COLO668 (cell line): ENCODE data around the gene KRTAP9-7.
"Not testable (repeated sequence)": the region's sequence is repeated elsewhere in the genome, so short reads cannot be mapped to it uniquely, and the experiment has no call there.

Source experiments
- DNase-seq: peaks from one replicate; lab custom pipeline; 2025; ENCODE audit not compliant: unreplicated experiment; lab: John Stamatoyannopoulos, UW

Gene KRTAP9-7

GRCh38 chr17:41271323-41271722 is 4.2 kb upstream of the KRTAP9-7 start:
- DNase-seq, result not testable (repeated sequence)

DNA sequence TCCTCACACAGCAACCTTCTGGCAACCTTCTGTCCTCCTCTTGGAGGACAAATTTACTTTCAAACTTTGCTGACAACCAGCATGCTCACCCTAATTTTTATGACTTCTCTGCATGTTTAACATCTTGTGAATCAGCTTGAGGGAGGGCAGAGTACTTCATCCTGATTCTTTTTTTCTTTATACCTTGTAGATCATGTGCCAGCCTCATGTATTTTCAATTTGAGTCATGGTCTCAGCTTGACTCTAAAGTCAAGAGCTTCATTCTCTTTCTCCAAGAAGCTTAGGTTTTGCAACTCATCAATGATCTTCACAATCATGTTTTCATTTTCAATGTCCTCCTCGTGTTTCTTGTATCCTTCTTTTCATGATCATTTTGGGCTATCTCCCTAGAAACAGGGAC is 3.6 kb upstream of the KRTAP9-7 start:
- no peak for DNase-seq

DNA sequence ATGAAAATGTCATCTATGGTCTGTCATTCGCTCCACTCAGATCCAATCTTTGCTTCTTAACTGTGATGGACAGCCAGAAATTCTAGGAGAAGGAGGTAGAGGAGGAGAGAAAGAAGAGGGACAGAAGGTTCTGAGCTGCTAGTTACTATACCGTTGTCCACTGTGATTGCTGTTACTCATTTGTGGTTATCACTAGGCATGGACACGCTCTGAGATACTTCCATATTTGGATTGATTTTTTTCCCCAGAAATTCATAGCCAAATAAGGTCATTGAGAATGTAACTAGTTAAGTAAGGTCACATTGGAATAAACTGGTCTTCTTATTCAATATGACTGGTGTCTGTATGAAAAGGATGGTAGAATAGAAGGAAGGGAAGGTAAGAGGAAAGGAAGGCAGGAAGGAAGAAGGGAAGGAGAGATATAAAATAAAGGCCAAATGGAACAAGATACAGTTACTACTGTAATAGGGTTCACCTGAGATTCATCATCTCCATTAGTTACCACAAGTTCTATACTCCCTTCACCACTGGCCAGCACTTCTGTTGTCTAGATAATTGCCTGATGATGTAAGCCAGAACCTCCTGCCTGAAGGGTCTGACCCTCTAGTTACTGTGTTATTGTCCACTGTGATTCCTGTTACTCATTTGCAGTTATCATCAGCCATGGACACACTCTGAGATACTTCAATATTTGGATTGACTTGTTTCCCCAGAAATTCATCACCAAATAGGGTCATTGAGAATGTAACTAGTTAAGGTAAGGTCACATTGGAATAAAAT is 2.9 kb downstream of the KRTAP9-7 start:
- DNase-seq, result no peak

DNA sequence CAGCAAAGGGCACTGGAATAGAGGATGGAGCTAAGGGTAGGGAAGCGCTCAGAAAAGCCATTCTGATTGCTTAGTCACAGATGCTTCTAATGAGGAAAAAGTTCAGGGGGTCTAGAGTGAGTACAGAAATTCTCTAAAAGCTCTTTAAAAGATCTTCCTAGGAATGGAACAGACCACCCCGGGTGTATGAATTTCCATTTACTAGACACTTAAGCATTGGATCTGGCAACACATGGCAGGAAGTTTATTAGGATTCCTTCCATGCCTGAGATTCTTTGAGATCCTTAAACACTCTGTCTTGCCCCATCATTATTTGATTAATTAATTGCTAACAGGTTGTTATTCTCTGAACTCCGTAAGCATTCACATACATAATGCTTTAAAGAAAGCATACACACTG is 8.5 kb downstream of the KRTAP9-7 start:
- DNase-seq, result no peak

GRCh38 chr17:41284546-41284945 is 9.0 kb downstream of the KRTAP9-7 start:
- DNase-seq, result no peak

DNA sequence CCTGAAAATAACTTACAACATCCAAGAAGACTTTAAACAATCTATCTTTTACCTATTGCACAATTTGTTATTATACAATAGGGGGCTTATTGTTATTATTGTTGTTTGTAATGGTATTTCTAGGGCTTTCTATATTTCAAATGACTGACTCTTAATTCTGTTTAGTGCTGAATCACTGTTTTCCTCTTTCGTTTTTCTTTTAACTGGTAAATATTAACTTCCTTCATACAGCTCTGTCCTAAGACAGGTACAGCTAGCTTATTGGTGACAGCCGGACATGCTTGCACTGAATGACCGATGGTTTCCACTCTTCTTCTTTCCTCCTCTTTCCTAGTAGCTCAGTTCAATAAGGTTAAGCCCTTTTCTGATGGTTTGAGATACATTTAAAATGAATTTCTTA is 11.6 kb downstream of the KRTAP9-7 start:
- no peak for DNase-seq

DNA sequence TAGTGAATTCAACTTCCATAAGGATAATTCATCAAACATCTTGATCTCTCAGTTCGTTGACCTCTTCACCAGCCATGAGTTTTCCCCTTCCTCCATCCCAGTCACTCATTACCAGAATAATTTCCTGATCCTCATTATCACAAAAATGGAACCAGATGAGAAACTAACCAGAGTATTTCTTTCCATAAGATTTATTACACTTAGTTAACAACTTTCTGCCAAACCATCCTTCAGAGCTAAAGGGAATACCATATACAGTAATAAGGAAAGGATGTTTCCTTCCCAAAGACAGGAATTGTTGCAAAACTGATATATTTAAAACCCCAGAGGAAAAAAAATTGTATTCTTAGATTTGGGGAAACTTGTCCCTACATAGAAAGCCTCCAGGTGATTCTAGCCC is 18.5 kb downstream of the KRTAP9-7 start:
- DNase-seq, result no peak

GRCh38 chr17:41296846-41297245 is 21.3 kb downstream of the KRTAP9-7 start:
- no peak for DNase-seq

DNA sequence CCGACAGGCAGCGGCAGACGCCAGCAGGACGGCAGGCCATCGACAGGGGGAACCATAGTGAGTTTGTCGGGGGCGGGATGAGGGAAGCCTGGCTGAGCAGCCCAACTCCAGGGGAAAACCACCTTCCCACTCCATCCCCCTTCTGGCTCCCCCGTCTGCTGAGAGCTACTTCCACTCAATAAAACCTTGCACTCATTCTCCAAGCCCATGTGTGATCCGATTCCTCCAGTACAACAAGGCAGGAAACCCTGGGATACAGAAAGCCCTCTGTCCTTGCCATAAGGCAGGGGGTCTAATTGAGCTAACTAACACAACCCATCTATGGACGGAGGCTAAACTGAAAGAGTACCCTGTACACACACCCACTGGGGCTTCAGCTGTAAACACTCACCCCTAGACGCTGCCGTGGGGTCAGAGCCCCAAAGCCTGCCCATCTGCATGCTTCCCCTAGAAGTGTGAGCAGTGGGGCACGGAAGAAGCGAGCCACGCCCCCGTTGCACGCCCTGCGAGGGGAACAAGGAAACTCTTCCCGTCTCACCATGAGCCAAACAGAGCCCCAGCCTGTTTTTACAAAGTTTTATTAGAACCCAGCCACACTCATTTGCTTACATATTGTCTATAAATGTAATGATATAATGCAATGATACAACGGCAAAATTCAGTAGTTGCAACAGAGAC is 23.1 kb downstream of the KRTAP9-7 start:
- DNase-seq, result no peak

DNA sequence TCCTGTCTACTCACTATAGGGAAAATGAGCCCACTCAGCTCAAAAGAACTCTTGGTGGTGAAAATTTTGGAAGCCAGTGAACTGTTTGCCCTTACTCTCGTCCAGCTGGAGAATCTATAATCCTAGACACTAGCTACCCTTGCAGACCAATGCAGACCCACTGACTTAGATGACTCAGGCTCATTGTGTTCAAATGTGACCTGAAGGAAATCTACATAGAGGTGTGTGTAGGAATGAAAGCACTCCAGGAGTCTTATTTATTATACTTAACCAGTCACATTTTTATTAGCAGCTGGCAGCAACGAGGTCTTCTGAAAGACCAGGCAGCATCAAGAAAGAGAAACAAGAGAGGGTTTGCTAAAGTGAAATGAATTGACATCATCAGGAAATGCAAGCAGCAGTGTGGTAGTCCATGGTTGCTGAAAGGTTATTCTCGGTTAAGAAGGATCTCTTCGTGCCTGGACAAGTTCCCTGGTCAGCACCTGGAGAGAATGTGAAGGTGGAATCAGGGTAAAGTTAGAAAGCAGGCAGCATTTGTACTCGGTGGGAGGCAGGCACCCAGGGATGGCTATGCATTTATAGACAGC is 25.8 kb downstream of the KRTAP9-7 start:
- DNase-seq, result no peak

DNA sequence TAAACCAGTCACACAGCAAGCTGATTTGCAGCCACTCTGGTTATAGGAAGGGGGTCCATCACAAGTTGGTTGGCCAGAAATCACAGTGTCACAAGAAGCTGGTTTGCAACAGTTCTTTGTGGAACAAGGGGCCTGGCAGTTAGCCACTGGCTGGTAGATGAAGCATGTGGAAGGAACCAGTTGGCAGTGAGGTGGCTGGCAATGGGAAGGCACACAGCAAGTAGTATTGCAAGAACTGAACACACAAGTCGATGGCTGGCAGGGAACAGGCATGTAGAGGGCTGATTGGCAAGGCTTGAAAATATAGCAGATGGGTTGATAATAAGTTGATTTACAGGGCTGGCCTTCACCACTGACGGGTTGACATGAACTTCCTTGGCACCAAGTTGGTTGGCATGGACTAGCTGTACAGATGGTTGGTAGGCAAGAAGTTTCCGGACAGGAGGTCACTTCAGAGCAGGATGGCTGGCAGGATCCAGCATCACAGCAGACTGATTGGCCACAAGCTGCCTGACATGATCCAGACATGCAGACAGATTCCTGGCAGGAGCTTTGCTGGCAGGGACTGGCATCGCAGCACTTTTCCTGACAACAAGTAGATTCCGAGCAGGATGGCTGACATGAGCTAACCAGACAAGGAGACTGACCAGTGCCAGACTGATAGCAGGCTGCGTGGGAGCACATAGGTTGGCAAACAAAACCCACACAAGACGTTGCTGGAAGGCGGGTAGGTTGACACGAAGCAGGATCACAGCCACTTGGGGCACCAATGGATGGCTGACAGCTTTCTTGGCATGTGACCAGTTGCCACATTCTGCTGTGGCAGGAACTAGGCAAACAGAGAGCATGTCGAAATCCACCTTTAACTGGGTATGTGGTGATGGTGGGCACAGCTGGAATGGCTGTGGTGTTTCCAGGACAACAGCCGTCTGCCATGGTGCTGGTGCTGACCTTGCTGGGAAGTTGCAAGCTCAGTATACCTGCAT is 26.7 kb downstream of the KRTAP9-7 start, which contains the start of gene KRTAP29-1:
TSS of gene KRTAP29-1 (minus strand) at position 936 of the 986 bp plus-strand sequence. CDS start at position 936, 0 bp downstream.
- no peak for DNase-seq

- no peak for DNase-seq
Measured at GRCh38 chr17:41302981-41303380, 27.5 kb downstream of the KRTAP9-7 start.

DNA sequence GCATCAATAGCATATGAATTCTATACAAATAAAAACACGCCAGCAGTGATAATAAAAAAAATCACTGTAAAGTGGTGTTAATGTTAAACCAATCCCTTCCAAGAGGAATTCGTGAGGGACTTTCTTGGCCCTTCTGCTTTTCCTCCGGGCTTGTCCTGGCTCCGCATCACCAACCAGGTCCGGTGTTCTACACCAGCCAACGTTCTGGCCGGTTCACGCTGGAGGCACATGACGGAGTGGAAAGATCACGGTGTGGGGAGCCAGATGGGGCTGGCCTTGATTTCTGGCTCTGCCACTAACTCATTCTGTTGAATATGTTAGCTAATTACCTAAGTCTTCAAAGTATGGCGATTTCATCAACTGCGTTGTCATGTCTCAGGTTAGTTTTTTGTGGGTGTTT is 28.6 kb downstream of the KRTAP9-7 start:
- DNase-seq, result no peak

DNA sequence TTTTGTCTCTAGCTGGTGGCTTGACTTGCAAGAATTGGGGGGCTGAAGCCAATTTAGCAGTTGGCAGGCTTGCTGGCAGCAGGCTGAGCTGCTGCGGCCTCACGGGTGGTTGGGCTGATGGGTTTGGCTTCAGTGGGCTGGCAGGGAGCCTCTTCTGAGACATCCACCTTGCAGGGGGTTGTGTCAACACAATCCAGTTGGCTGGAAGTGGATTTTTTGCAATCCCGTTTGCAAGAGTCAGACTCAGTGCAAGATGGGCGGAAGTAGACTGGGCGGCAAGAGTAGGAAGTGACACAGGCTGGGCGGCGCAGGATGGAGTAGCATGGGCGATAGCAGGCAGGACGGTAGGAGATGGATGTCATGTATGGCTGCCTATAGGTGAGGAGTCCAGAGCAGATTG is 32.1 kb downstream of the KRTAP9-7 start:
- DNase-seq, result no peak

- DNase-seq, result peak; percentile 36
Measured at GRCh38 chr17:41308251-41308917, 32.9 kb downstream of the KRTAP9-7 start.

- DNase-seq, result no peak
Measured at GRCh38 chr17:41308918-41309359, 33.4 kb downstream of the KRTAP9-7 start, which contains the start of gene KRTAP16-1. KRTAP16-1 (minus strand) TSS chr17:41309309; CDS start chr17:41309253, 56 bp downstream.

DNA sequence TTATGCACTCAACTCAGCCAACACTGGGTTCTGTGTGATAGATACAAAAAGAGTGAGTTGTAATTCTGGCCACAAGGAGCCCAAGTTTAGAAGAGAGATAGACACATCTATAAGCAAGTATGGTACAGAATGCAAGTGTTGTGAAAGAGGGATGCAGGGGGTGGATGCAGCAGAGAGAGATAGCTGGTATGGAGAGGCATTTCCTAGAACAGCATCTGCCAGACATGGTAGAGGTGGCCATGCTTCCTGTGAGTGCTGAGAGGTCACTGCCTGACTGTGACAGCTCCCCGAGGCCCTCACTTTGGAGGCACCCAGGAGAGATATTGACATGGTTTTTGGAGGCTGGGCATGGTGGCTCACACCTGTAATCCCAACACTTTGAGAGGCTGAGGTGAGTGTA is 35.6 kb downstream of the KRTAP9-7 start:
- no peak for DNase-seq

- peak; percentile 1 for DNase-seq
Measured at GRCh38 chr17:41315204-41315794, 39.8 kb downstream of the KRTAP9-7 start, which contains the start of gene KRTAP17-1. KRTAP17-1 (minus strand) TSS chr17:41315710; CDS start chr17:41315650, 60 bp downstream.

DNA sequence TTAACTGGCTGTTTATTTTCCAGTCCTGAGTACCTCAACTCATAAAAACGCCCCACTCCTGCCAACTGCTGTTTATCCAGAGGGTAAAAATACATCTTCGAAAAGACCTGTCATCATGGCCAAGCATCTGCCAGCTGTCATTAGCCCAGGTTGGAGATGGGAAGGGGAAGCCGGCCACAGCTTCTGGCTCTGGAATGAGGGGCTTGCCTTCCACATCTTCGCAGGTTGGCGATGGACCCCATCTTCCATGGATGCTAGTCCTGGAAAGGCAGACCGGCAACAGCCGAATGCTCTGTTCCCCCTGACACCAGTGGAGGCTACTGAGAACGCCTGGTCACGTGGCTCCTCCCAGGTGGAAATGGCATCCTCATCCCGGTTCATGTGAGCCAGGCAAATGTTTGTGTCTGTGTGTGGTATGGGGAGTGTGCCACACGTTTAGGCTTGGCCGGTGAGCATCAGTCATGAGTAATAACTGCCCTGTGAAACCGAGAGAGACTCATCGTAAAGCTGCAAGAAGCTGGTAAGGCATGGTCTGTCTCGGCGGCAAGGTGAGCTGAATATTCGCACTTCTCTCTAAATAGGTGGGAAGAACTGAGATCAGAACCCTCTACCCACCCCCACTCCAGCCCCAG is 40.4 kb downstream of the KRTAP9-7 start:
- DNase-seq, result no peak
